B cell (primary cell): ENCODE results near the gene CMC2. TPM values are rescaled to one million over a fixed set of nuclear protein-coding genes. Genes with fewer than 3 reads are reported as not detected.

Experiments used
- ATAC-seq: fragments of 200-7000 bp; cut with Tn5 transposase; one replicate; pipeline ENCODE4 v1.10.0; 2021; ENCODE audit warnings: low read depth, mild to moderate bottlenecking, moderate number of reproducible peaks, moderate library complexity
- CTCF ChIA-PET: fragments of 350-600 bp; sonication (Branson Sonifier 250); formaldehyde crosslinking; loops from one replicate; lab custom pipeline; 2021; ENCODE audit warnings: antibody characterized with exemption, inconsistent platforms; lab: Charles Lee
- POLR2A ChIA-PET: fragments of 350-600 bp; sonication (Branson Sonifier 250); formaldehyde crosslinking; loops from one replicate; lab custom pipeline; 2021; ENCODE audit warnings: antibody characterized with exemption; lab: Charles Lee
- DNase-seq: peaks from one replicate; pipeline ENCODE4 v3.0.0; 2013
- H2AFZ ChIP-seq: 2 replicates; pipeline ENCODE4 v1.6.1; 2012; ENCODE audit warnings: mild to moderate bottlenecking, low read depth, low read length; ENCODE audit not compliant: insufficient read depth, poor library complexity, severe bottlenecking
- H3K27ac ChIP-seq, 2 donors: 1 replicate in 1 of 2; 2 replicates in 1 of 2; pipeline ENCODE4 v1.5.1; 2012 to 2013; ENCODE audit warnings: low read length in 2 of 2, mild to moderate bottlenecking in 2 of 2, moderate library complexity in 1 of 2
- H3K27me3 ChIP-seq, 4 experiments: fragments of 200-600 bp in 1 of 4; sonication (generic) in 1 of 4; replicated peaks in 1 of 4; 1 replicate in 2 of 4; 2 replicates in 2 of 4; pipeline versions ENCODE4 v1.6.1 to v1.7.0; 2013 to 2016; ENCODE audit warnings: low read length in 3 of 4, mild to moderate bottlenecking in 2 of 4, mixed read lengths in 1 of 4, moderate library complexity in 1 of 4; ENCODE audit not compliant: insufficient read depth in 4 of 4, control insufficient read depth in 3 of 4; ENCODE audit errors: control extremely low read depth in 1 of 4
- H3K36me3 ChIP-seq, 2 experiments: replicated peaks in 1 of 2; 1 replicate in 1 of 2; 2 replicates in 1 of 2; pipeline versions ENCODE4 v1.6.1 to v1.7.1; 2013; ENCODE audit warnings: low read length in 1 of 2; ENCODE audit not compliant: insufficient read depth in 2 of 2, control insufficient read depth in 1 of 2; ENCODE audit errors: control extremely low read depth in 1 of 2, extremely low read depth in 1 of 2
- H3K4me1 ChIP-seq, 2 donors: fragments of 200-600 bp in 1 of 2; sonication (generic) in 1 of 2; 1 replicate in 1 of 2; 2 replicates in 1 of 2; pipeline versions ENCODE4 v1.5.1 to v1.6.1; 2013 to 2017; ENCODE audit warnings: low read length in 2 of 2; ENCODE audit not compliant: control insufficient read depth in 2 of 2, insufficient read depth in 2 of 2
- H3K4me2 ChIP-seq: replicated peaks from 2 replicates; pipeline ENCODE3; 2012; ENCODE audit warnings: mild to moderate bottlenecking, low read depth, low read length; ENCODE audit not compliant: poor library complexity, severe bottlenecking
- H3K4me3 ChIP-seq, 5 experiments: fragments of 200-600 bp in 1 of 5; sonication (generic) in 1 of 5; 1 replicate in 3 of 5; 2 replicates in 2 of 5; pipeline versions ENCODE4 v1.5.1 to v1.7.0; 2011 to 2016; ENCODE audit warnings: low read length in 4 of 5, mild to moderate bottlenecking in 4 of 5, low read depth in 2 of 5, control low read depth in 1 of 5, moderate library complexity in 1 of 5; ENCODE audit not compliant: insufficient read depth in 1 of 5; ENCODE audit errors: control extremely low read depth in 1 of 5, extremely low read depth in 1 of 5
- H3K79me2 ChIP-seq: fragments of 200-600 bp; sonication (generic); one replicate; pipeline ENCODE4 v1.6.0; 2016; ENCODE audit warnings: low read length; ENCODE audit not compliant: control insufficient read depth, insufficient read depth
- H3K9ac ChIP-seq: fragments of 200-600 bp; sonication (generic); 2 replicates; pipeline ENCODE4 v1.6.1; 2017; ENCODE audit warnings: mild to moderate bottlenecking, low read length, moderate library complexity
- H3K9me3 ChIP-seq, 3 donors: one replicate each; pipeline versions ENCODE4 v1.6.1 to v1.7.1; 2013; ENCODE audit warnings: low read length in 2 of 3; ENCODE audit not compliant: control insufficient read depth in 2 of 3, insufficient read depth in 1 of 3; ENCODE audit errors: control extremely low read depth in 1 of 3
- H4K20me1 ChIP-seq: 2 replicates; pipeline ENCODE4 v1.6.0; 2012; ENCODE audit warnings: mild to moderate bottlenecking, low read length; ENCODE audit not compliant: insufficient read depth, control insufficient read depth, poor library complexity, severe bottlenecking
- H3K27ac Mint-ChIP-seq: one replicate; pipeline ENCODE4 v1.8.0; 2021; ENCODE audit warnings: mixed read lengths
- H3K27me3 Mint-ChIP-seq: one replicate; pipeline ENCODE4 v1.8.0; 2021; ENCODE audit warnings: mixed read lengths
- H3K4me1 Mint-ChIP-seq: one replicate; pipeline ENCODE4 v1.8.0; 2021; ENCODE audit warnings: mixed read lengths
- H3K4me3 Mint-ChIP-seq: one replicate; pipeline ENCODE4 v1.8.0; 2021; ENCODE audit warnings: mixed read lengths
- H3K9me3 Mint-ChIP-seq: one replicate; pipeline ENCODE4 v1.8.0; 2022; ENCODE audit warnings: mixed read lengths; ENCODE audit not compliant: insufficient read depth
- CTCF ChIP-seq: fragments of 200-600 bp; IDR thresholded peaks from one replicate; pipeline ENCODE4 v1.8.0; 2022; ENCODE audit warnings: antibody characterized with exemption, mild to moderate bottlenecking
- EZH2 ChIP-seq: IDR thresholded peaks from 2 replicates; pipeline ENCODE4 v1.6.1; 2012; ENCODE audit warnings: borderline replicate concordance, low read depth, mild to moderate bottlenecking, moderate library complexity, low read length; ENCODE audit not compliant: insufficient read depth, poor library complexity, severe bottlenecking
- WGBS: methylation state at CpG from one replicate; pipeline ENCODE4 v1.1.5; 2013; ENCODE audit warnings: missing lambda C conversion rate; ENCODE audit not compliant: insufficient coverage; 5-methylcytosine and 5-hydroxymethylcytosine counted together
- intact Hi-C: fragments of 100-400 bp; cut with micrococcal nuclease; formaldehyde crosslinking; loops from one replicate; pipeline ENCODE4 v1.10.0; 2022
- polyA plus RNA-seq: library from polyadenylated mRNA; depleted of rRNA; stranded (reverse); fragments of >200 nt; gene quantifications from 2 replicates; pipeline ENCODE4 v1.2.3, GENCODE V29; 2012
- total RNA-seq, 2 donors: library from RNA; stranded (reverse); fragments of 120-200 nt in 1 of 2; gene quantifications; 1 replicate in 1 of 2; 2 replicates in 1 of 2; pipeline versions ENCODE4 v1.2.3 to v1.2.4, GENCODE V29; 2013 to 2022

CMC2 gene
- total and polyA plus RNA-seq, 2 donors (not counting 1 experiment from before 2014, with no cell fraction given), result 21.4 to 40.8 TPM

- no peaks in the 10 kb centered on the region for H3K9me3 ChIP-seq
- Mint-ChIP-seq H3K27ac (peak overlapping the region; percentile 66), H3K9me3 (no peaks in the 10 kb centered on the region), H3K27me3 (no peaks in the 10 kb centered on the region), H3K4me1 (peaks cover 22% of the 10 kb centered on the region), H3K4me3 (peak overlapping the region; percentile 86)
- H3K4me2 ChIP-seq, result peak overlapping the region; percentile 87
- H3K27ac ChIP-seq, result peak overlapping the region in 1 of 2 donors; percentile 40
- POLR2A ChIA-PET, result interaction anchor here (0.5 to 1.4 kb wide), 3 partner anchors 29 to 82 kb away, joined by 3 to 6 read pairs (median 3); partner anchors contain the start of genes CENPN and CMC2
- intact Hi-C loops, result loop anchor here (1.0 to 10.0 kb wide), 5 partner anchors 29 to 703 kb away; partner anchors contain the start of genes C16orf46, CENPN, GAN and GCSH
- H3K36me3 ChIP-seq, result peaks cover 3 to 4% of the 10 kb centered on the region in 2 experiments
- CTCF ChIA-PET, result interaction anchor here (0.6 to 10.0 kb wide), 21 partner anchors 8 to 703 kb away, joined by 3 to 99 read pairs (median 4); partner anchors contain the start of genes C16orf46, CENPN and CMC2
- TF ChIP-seq EZH2, result no peak
- TF ChIP-seq CTCF, result no peak
- peaks cover 14 to 16% of the 10 kb centered on the region in 2 donors for H3K4me1 ChIP-seq
- DNase-seq, result no peak
- WGBS, result under 1% methylated on average over 78 of the region's 80 CpGs
- H2AFZ ChIP-seq, result peak overlapping the region; percentile 74
- H4K20me1 ChIP-seq, result peaks cover 18% of the 10 kb centered on the region
- H3K79me2 ChIP-seq, result peaks cover 37% of the 10 kb centered on the region
- H3K27me3 ChIP-seq, result no peaks in the 10 kb centered on the region
- peak; percentile 55 for ATAC-seq
- H3K9ac ChIP-seq, result peak overlapping the region; percentile 67
- peak overlapping the region; percentile 49 to 76 (median 66) for H3K4me3 ChIP-seq
These were observed 29.5 kb upstream of the CMC2 start for GRCh38 chr16:81035975-81036750.
